BLaER1 (cell line): ENCODE data around the gene ALOX15B.

Source experiments
- H3K27ac ChIP-seq: shearing (Covaris generic); formaldehyde crosslinking; 2 replicates; pipeline ENCODE4 v1.8.1; 2022
- H3K27me3 ChIP-seq: shearing (Covaris generic); formaldehyde crosslinking; 2 replicates; pipeline ENCODE4 v1.8.1; 2022
- H3K36me3 ChIP-seq: shearing (Covaris generic); formaldehyde crosslinking; 2 replicates; pipeline ENCODE4 v1.8.1; 2022
- H3K4me1 ChIP-seq: shearing (Covaris generic); formaldehyde crosslinking; 2 replicates; pipeline ENCODE4 v1.8.1; 2022
- H3K4me2 ChIP-seq: shearing (Covaris generic); formaldehyde crosslinking; 2 replicates; pipeline ENCODE4 v1.8.1; 2022
- H3K4me3 ChIP-seq: shearing (Covaris generic); formaldehyde crosslinking; 2 replicates; pipeline ENCODE4 v1.8.1; 2022
- H3K9ac ChIP-seq: shearing (Covaris generic); formaldehyde crosslinking; 2 replicates; pipeline ENCODE4 v1.8.1; 2022
- H3K9me3 ChIP-seq: shearing (Covaris generic); formaldehyde crosslinking; 2 replicates; pipeline ENCODE4 v1.8.1; 2022
- H4K20me1 ChIP-seq: shearing (Covaris generic); formaldehyde crosslinking; 2 replicates; pipeline ENCODE4 v1.8.1; 2022
- Cebpa-rat ChIP-seq: shearing (Covaris generic); IDR thresholded peaks from 2 replicates; pipeline ENCODE4 v1.8.1; 2022

ALOX15B gene

DNA sequence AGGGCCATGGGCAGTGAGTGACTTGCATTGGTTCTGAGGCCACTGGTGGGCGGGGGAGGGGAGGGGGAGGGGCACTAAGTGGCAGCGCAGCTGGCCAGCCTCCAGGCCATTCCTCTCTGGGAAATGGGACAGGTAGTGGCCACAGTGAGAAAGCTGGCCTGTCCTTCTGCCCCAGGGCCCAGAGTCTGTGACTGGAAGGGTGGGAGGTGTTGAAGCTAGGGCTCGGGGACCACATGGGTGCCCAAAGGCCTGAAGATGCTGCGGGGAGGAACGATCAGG, 49.0 kb downstream of the ALOX15B start:
- no peaks in the 10 kb centered on the region for H3K27me3 ChIP-seq
- H3K36me3 ChIP-seq, result no peaks in the 10 kb centered on the region
- H3K4me1 ChIP-seq, result peaks cover 25% of the 10 kb centered on the region
- no peaks in the 10 kb centered on the region for H3K9me3 ChIP-seq
- H3K4me2 ChIP-seq, result no peak overlapping the region
- no peak overlapping the region for H3K27ac ChIP-seq
- H3K4me3 ChIP-seq, result no peak overlapping the region
- no peaks in the 10 kb centered on the region for H4K20me1 ChIP-seq
- no peak for TF ChIP-seq Cebpa-rat
- no peak overlapping the region for H3K9ac ChIP-seq

DNA sequence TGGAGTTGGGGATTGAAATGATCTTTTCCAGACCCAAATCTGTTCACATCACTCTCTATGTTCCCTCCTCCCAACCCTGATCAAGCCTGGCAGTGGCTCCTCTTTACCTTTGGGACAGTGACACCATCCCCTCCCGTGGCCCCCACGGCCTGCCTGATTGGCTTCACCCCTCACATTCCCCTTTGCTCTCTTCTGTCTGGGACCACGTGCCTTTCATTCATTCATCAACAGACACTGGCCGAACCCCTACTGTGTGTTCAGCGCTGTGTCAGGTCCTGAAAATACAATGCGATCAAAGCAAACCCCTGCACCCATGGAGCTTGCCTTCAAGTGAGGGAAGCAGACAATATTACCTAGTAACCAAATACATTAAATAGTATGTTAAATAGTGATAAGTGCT, 50.9 kb downstream of the ALOX15B start:
- Histone ChIP-seq H3K4me1 (peaks cover 33% of the 10 kb centered on the region), H3K36me3 (no peaks in the 10 kb centered on the region)

DNA sequence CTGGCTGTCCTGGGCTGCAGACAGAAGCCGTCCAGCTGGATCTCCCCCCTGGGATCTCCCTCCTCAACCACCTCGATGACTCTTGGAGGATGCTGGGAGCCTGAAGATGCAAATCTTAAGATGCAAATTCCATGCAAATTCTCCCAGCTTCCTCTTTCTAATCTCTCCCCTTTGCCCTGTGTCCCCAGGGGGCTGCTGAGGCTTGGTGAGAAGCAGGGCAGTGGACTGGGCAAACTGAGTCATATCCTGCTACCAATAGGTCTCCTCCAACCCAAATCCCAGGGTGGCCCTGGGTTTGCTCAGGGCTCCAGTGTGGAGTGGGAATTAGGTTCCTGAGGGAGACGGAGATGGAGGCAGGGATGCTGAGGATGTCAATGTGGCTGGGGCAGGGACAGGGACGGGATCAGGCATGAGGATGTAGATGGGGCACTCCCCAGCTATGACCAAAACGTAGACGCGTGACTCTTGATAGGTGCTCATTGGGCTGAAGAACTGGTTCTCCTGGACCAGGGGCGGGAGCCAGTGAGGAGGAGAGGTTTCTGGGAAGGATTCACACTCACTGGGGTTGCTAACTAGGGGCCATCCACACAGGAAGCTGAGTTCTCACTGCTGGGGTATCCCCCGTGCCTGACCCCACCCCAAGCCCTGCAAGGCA, 52.3 kb downstream of the ALOX15B start:
- Histone ChIP-seq H3K4me2 (peak overlapping the region; percentile 75), H3K4me3 (no peak overlapping the region), H3K4me1 (peaks cover 36% of the 10 kb centered on the region), H3K27ac (peak overlapping the region; percentile 12; the same call in 1 of the 2 replicates), H3K27me3 (no peaks in the 10 kb centered on the region), H4K20me1 (no peaks in the 10 kb centered on the region), H3K36me3 (no peaks in the 10 kb centered on the region), H3K9ac (no peak overlapping the region), H3K9me3 (no peaks in the 10 kb centered on the region)
- TF ChIP-seq Cebpa-rat, result no peak

More for the DNA sequence above, 50.9 kb downstream of the ALOX15B start:
- H3K27ac ChIP-seq, result no peak overlapping the region
- TF ChIP-seq Cebpa-rat, result no peak
- H4K20me1 ChIP-seq, result no peaks in the 10 kb centered on the region
- H3K4me2 ChIP-seq, result no peak overlapping the region
- H3K4me3 ChIP-seq, result no peak overlapping the region
- no peaks in the 10 kb centered on the region for H3K27me3 ChIP-seq
- no peaks in the 10 kb centered on the region for H3K9me3 ChIP-seq
- H3K9ac ChIP-seq, result no peak overlapping the region

DNA sequence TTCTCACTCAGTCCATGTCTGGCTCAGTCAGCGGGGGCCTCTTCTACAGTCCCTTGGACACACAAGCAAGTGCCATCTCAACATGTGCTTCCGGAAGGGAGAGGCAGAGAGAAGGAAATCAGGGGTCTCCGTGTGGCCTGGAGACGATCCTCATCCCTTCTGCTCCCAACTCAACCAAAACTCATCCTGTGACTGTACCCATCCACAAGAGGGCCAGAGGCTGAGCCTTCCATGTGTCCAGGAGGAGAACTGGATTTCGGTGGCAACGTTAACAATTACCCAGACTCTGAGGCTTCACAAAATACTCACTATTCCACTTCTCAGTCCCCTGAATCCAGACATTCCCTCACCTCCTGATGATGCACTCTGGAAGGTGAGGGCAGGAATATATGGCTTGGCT, 56.5 kb downstream of the ALOX15B start:
- Histone ChIP-seq H4K20me1 (no peaks in the 10 kb centered on the region), H3K4me3 (no peak overlapping the region), H3K27ac (no peak overlapping the region), H3K36me3 (no peaks in the 10 kb centered on the region), H3K9me3 (no peaks in the 10 kb centered on the region), H3K9ac (no peak overlapping the region), H3K4me2 (no peak overlapping the region), H3K4me1 (peaks cover 28% of the 10 kb centered on the region), H3K27me3 (no peaks in the 10 kb centered on the region)
- no peak for TF ChIP-seq Cebpa-rat

DNA sequence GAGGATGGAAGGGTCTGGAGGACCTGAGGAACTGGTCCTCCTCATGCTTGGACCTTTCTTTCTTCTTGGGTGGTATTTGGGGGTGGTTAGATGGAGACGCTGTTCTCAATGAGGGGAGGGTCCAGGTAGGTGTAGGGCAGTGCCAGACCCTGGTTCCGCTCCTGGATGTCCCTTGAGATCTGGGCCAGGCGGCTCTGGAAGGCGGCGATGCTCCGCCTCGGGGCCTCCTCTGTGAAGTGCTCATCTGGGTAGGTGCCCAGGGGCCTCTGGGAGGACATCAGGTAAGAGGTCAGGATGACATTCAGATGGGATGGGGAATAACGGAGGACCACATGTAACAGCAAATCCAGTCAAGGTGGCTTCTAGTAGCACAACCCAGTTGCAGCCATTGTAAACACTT, 57.7 kb downstream of the ALOX15B start:
- H3K36me3 ChIP-seq, result no peaks in the 10 kb centered on the region
- no peaks in the 10 kb centered on the region for H3K27me3 ChIP-seq
- H3K9me3 ChIP-seq, result no peaks in the 10 kb centered on the region
- no peak overlapping the region for H3K4me3 ChIP-seq
- H3K4me1 ChIP-seq, result peaks cover 20% of the 10 kb centered on the region
- H3K9ac ChIP-seq, result no peak overlapping the region
- H3K4me2 ChIP-seq, result no peak overlapping the region
- no peak for TF ChIP-seq Cebpa-rat
- no peak overlapping the region for H3K27ac ChIP-seq
- H4K20me1 ChIP-seq, result no peaks in the 10 kb centered on the region
